ENCODE results near the gene MYADML2.

MYADML2 gene

GRCh38 chr17:81939218-81939617, 7.8 kb downstream of the MYADML2 start:
- no peak for DNase-seq (ENCODE audit: low read depth)

GRCh38 chr17:81935709-81936084, 11.3 kb downstream of the MYADML2 start:
- DNase-seq (ENCODE audit: low read depth): no peak

GRCh38 chr17:81934850-81935708, 12.0 kb downstream of the MYADML2 start:
- DNase-seq (ENCODE audit: low read depth): no peak

DNA sequence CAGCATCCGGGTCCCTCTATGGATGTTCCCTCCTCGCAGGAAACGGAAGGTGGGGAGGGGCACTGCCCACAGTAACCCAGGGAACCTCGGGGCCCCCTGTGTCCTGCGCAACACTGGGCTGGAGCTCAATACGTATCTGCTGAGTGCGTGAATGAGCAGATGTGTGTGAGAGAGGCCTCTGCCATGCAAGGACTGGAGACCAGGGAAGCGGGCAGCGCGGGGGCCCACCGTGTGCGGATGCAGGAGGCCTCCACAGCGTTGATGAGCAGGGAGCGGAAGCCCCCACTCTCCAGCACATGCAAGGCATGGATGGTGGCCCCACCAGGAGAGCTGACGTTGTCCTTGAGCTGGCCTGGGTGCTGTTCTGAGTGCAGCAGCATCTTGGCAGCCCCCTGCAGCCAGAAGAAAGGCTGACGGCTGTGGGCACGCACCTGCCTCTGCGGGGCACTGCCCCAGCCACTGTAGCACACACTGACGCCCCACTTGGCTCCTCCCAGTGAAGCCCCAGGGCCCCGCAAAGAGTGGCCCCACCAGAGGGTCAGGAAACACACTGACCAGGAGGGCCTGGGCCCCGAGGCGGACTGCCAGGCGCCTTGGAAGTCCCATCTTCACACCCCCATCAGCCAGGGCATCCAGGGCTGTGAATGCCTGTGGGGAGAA, 12.8 kb downstream of the MYADML2 start:
- DNase-seq (ENCODE audit: low read depth): no peak

GRCh38 chr17:81933178-81933699, 13.8 kb downstream of the MYADML2 start:
- no peak for DNase-seq (ENCODE audit: low read depth)

GRCh38 chr17:81932333-81932983, 14.6 kb downstream of the MYADML2 start:
- DNase-seq (ENCODE audit: low read depth): no peak

DNA sequence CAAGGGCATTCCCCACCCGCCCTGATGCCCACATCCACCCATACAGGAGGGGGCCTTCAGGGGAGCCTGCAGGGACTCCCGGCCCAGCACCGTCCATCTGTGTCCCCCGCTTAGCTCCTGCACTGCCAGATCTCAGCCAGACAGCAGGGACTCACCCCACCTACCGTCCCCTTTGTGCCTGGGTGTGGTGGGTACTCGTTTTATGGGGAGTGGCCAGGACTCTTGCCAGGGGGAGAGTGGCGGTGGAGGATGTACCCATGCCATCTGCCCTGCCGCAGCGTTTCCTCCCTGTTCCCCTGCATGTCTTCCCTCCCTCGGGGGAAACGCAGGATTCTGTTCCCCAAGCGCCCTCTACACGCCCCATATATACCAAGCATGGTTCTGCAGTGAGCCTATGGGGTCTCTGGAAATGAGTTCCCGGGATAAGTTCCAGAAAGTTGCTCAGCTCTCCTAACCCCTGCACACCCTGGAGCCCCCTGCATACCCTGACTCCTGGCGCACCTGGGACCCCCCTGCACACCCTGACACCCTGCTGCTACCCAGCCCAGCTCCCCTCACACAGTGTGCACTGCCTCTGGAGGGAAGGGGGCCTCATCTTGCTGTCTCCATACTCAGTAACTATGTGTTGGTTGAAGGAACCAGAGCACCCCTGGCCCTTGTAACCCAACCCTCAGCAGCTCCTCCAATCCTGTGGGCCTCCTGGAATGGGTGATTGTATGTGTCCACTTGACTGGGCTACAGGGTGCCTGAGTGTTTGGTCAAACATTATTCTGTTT, 15.3 kb downstream of the MYADML2 start:
- no peak for DNase-seq (ENCODE audit: low read depth)

DNA sequence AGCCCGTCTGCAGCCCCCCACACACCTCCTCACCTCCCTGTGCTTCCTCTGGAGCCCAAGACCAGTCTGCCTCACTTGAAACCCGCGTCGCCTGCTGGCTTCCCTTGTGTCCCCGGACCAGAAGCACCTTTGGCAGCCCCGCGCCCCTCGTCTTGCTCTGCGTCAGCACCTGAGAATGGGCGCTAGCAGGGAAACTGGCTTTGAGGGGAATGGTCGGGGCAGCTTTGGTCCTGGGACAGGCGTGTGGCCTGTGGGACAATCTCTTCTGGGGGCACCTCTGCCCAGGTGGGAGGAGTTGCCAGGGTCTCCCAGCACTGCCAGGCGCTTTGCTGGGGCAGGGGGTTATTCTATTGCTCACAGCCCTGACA, 15.9 kb downstream of the MYADML2 start:
- no peak for DNase-seq (ENCODE audit: low read depth)

- DNase-seq (ENCODE audit: low read depth): no peak
Measured at GRCh38 chr17:81930142-81931125, 16.6 kb downstream of the MYADML2 start.

GRCh38 chr17:81929253-81930141, 17.5 kb downstream of the MYADML2 start:
- DNase-seq (ENCODE audit: low read depth): no peak

DNA sequence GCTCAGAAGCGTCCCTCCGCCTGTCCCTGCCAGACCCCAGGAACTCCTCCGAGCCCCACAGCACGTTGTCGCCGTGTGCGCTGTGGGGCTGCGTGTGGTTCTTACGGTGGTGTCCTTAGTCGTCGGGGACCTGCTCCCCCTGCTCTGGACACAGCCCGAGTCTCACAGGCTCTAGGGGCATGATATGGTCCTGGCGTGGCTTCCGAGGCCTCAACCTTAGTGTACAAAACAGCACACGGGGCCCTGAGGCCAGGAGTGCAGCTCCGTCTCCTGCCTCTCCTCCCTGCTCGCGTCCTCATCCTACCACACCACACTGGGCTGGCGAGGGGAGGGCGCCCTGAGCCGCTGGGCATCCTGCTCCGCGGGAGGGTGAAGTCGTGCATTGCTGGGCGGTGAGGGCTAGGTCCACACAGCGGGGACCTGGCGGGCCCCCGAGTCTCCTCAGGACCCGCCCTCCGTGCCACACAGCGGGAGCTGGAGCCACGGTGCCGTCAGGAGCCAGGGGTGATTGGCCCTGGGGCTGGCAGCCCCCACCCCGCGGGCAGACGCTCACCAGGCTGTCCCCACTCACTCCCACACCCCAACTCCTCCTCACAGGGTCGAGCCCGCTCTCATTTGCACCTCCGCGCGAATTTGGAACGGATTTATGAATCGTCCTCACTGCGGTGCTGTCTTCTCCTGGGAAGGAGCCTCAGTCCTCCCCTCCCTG, 18.3 kb downstream of the MYADML2 start:
- no peak for DNase-seq (ENCODE audit: low read depth)

GRCh38 chr17:81927653-81928543, 19.1 kb downstream of the MYADML2 start, which contains the start of gene MAFG:
TSS of gene MAFG (minus strand) at chr17:81927735. CDS start at chr17:81923185, 4,550 bp downstream.
- peak; percentile 84 for DNase-seq (ENCODE audit: low read depth)

DNA sequence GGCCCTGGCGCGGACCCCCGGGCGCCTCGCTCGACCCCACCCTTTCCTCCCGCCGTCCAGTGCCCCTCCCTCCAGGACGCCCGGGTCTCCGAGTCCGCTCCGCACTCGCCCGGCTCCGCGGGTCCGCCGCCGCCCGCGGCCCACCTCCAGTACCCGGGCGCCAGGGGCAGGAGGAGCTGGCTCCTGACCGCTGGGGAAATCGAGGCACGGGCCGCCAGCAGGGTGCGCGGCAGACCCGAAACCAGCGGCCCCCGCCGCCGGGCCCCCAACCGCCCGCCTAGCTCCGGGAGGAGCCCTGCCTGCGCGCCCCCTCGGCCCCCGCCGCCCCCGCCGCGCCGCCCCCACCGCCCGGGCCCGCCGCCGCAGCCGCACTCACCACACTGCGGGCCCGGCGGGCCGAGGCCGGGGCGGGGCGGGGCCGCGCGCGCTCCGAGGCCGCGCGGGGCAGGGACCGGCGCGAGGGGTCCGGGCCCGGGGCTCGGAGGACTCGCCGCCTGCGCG, 19.8 kb downstream of the MYADML2 start:
- no peak for DNase-seq (ENCODE audit: low read depth)

- peak; percentile 38 for DNase-seq (ENCODE audit: low read depth)
Measured at GRCh38 chr17:81926451-81927151, 20.4 kb downstream of the MYADML2 start.

DNA sequence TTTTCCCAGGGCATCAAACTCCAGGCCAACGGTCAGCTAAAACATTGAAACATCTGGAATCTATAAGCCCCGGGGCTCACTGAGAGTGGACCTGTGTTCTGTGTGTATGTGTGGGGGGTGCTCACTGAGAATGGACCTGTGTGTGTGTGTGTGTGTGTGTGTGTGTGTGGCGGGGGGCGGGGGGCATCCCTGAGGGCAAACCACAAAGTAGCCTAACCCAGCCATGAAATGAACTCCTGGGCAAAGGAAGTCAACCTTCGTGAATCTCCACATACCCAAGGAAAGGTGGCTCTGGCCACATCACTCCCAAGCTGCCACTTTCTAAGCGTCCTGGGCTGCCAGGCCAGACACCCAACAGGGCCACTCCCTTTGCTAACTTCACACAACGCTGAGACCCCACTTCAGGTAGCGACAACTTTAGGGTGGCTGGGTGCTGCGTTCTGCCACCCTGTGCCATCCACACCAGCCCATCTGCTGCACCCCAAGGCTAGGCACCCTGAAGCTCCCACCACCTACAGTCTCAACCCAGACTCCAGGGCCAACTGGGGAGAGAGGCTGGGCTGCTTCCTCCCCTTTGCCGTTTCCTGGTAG, 21.1 kb downstream of the MYADML2 start:
- no peak for DNase-seq (ENCODE audit: low read depth)

Data from activated T-helper 1 cell treated with Interleukin-2 at 50 U/mL for 16 hours (primary cell).